Loucy (cell line): ENCODE data around the gene GNS.

Experiments
- CTCF ChIP-seq: fragments of 200-600 bp; sonication (generic); conservative IDR thresholded peaks from 2 replicates; pipeline ENCODE4 v1.5.1; 2014; ENCODE audit warnings: mild to moderate bottlenecking, antibody characterized with exemption, low read length
- EZH2phosphoT487 ChIP-seq: fragments of 200-600 bp; IDR thresholded peaks from 2 replicates; pipeline ENCODE4 v1.6.1; 2018; ENCODE audit warnings: antibody characterized with exemption, mild to moderate bottlenecking, moderate library complexity, borderline replicate concordance

DNA sequence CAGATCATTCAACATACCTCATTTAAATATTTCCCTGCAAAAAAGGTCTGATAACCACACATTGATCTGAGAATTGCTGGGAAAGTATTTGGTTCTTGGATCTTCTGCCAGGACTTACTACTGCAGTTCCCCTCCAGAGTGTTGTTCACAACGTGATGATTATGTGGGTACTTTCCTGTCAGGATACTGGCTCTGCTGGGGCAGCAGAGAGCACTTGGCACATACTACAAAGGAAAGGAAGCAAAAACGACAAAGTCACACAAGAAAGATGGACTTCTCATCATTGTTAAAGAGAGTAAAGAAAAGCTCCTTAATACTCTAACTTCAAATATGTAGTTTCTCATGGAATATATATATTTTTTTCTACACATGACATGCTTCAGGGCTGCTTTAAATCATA lies 11.5 kb downstream of the GNS start:
- no peak for TF ChIP-seq CTCF
- no peak for TF ChIP-seq EZH2phosphoT487
